HG03025 (cell line): ENCODE results near the gene NDUFS2.

Source experiments
- ATAC-seq: cut with Tn5 transposase; IDR thresholded peaks from one replicate; pipeline ENCODE4 v1.9.1; 2021; ENCODE audit warnings: mild to moderate bottlenecking, moderate library complexity; ENCODE audit not compliant: unreplicated experiment, low FRiP score

The NDUFS2 gene

GRCh38 chr1:161192476-161193465 lies 9.4 kb upstream of the NDUFS2 start:
- no peak for ATAC-seq

GRCh38 chr1:161193561-161194235 lies 8.5 kb upstream of the NDUFS2 start:
- no peak for ATAC-seq

- ATAC-seq, result no peak
Measured at GRCh38 chr1:161195171-161195570, 7.0 kb upstream of the NDUFS2 start.

- ATAC-seq, result no peak
Measured at GRCh38 chr1:161196111-161196510, 6.1 kb upstream of the NDUFS2 start.

- no peak for ATAC-seq
Measured at GRCh38 chr1:161196521-161197451, 5.4 kb upstream of the NDUFS2 start.

GRCh38 chr1:161197560-161198193 lies 4.5 kb upstream of the NDUFS2 start:
- ATAC-seq, result no peak

- ATAC-seq, result no peak
Measured at GRCh38 chr1:161198194-161198896, 3.8 kb upstream of the NDUFS2 start.

- ATAC-seq, result no peak
Measured at GRCh38 chr1:161198897-161199431, 3.2 kb upstream of the NDUFS2 start, which contains the start of gene ADAMTS4. Gene ADAMTS4 (minus strand): TSS chr1:161199054. CDS start chr1:161198627, 427 bp downstream.

GRCh38 chr1:161199506-161200139 lies 2.5 kb upstream of the NDUFS2 start:
- no peak for ATAC-seq

- ATAC-seq, result no peak
Measured at GRCh38 chr1:161200421-161200991, 1.7 kb upstream of the NDUFS2 start.

- no peak for ATAC-seq
Measured at GRCh38 chr1:161200992-161201835, 953 bp upstream of the NDUFS2 start.

- no peak for ATAC-seq
Measured at GRCh38 chr1:161206411-161207140, 4.4 kb downstream of the NDUFS2 start.

- no peak for ATAC-seq
Measured at GRCh38 chr1:161207173-161207572, 5.0 kb downstream of the NDUFS2 start.

GRCh38 chr1:161209790-161210409 lies 7.7 kb downstream of the NDUFS2 start:
- ATAC-seq, result no peak

- ATAC-seq, result no peak
Measured at GRCh38 chr1:161214369-161214768, 12.2 kb downstream of the NDUFS2 start.

GRCh38 chr1:161215076-161215475 lies 12.9 kb downstream of the NDUFS2 start, which contains the start of gene FCER1G:
Gene FCER1G (plus strand): TSS chr1:161215295. CDS start chr1:161215322, 27 bp downstream.
- ATAC-seq, result no peak
